ENCODE measurements around the gene CILP2. TPM values are rescaled to one million over a fixed set of nuclear protein-coding genes. Genes with fewer than 3 reads are reported as not detected.
A peak's percentile ranks its signal among the peaks of the same experiment; 100 is the strongest.

CILP2 gene
- total RNA-seq, 3 donors from 2014 or later, result 0.09 TPM; not detected in 2

GRCh38 chr19:19515642-19516519, 22.2 kb upstream of the CILP2 start, which contains the start of gene NDUFA13:
Gene NDUFA13, plus strand, starts transcription at chr19:19516225. Its CDS starts 14 bp downstream, at chr19:19516239.
- DNase-seq (peak; percentile 93 to 98 (median 97)), ATAC-seq (peak; percentile 96)
- no peaks in the 10 kb centered on the region for H3K36me3 ChIP-seq (ENCODE audit: low read depth)
- no peak for TF ChIP-seq CTCF (IDR thresholded peaks at IDR 0.05)
- no peaks in the 10 kb centered on the region for H3K9me3 ChIP-seq
- peak within 1 kb of the TSS; percentile 59 for H3K4me3 ChIP-seq
- peaks cover 19% of the 10 kb centered on the region for H3K4me1 ChIP-seq (ENCODE audit: low read depth)
- intact Hi-C loops (cut with DNase I, micrococcal nuclease), result no loop called here

- intact Hi-C loops (cut with DNase I, micrococcal nuclease), result no loop called here
- TF ChIP-seq CTCF (IDR thresholded peaks at IDR 0.05), result no peak
- ATAC-seq (no peak), DNase-seq (no peak)
- H3K36me3 ChIP-seq (ENCODE audit: low read depth), result no peaks in the 10 kb centered on the region
- no peaks in the 10 kb centered on the region for H3K9me3 ChIP-seq
- H3K4me1 ChIP-seq (ENCODE audit: low read depth), result peaks cover 16% of the 10 kb centered on the region
- H3K4me3 ChIP-seq, result no peak overlapping the region
Measured at GRCh38 chr19:19517235-19517619, 20.8 kb upstream of the CILP2 start.

GRCh38 chr19:19520989-19521388, 17.1 kb upstream of the CILP2 start:
- Histone ChIP-seq H3K4me3 (no peak overlapping the region), H3K4me1 (ENCODE audit: low read depth) (peaks cover 10% of the 10 kb centered on the region), H3K9me3 (no peaks in the 10 kb centered on the region), H3K36me3 (ENCODE audit: low read depth) (no peaks in the 10 kb centered on the region)
- ATAC-seq (no peak), DNase-seq (no peak)
- intact Hi-C loops (cut with DNase I, micrococcal nuclease), result no loop called here
- TF ChIP-seq CTCF (IDR thresholded peaks at IDR 0.05), result no peak

- no peak for ATAC-seq
- TF ChIP-seq CTCF (IDR thresholded peaks at IDR 0.05), result no peak
Measured at GRCh38 chr19:19523177-19523576, 14.9 kb upstream of the CILP2 start.

GRCh38 chr19:19524053-19524452, 14.0 kb upstream of the CILP2 start:
- no peak for DNase-seq
- no peaks in the 10 kb centered on the region for H3K4me1 ChIP-seq (ENCODE audit: low read depth)
- TF ChIP-seq CTCF (IDR thresholded peaks at IDR 0.05), result no peak
- intact Hi-C loops (cut with DNase I, micrococcal nuclease), result no loop called here
- H3K36me3 ChIP-seq (ENCODE audit: low read depth), result no peaks in the 10 kb centered on the region
- no peak for ATAC-seq
- no peaks in the 10 kb centered on the region for H3K9me3 ChIP-seq
- no peak overlapping the region for H3K4me3 ChIP-seq

More at GRCh38 chr19:19523177-19523576, 14.9 kb upstream of the CILP2 start:
- Histone ChIP-seq H3K4me1 (ENCODE audit: low read depth) (peaks cover 3% of the 10 kb centered on the region), H3K36me3 (ENCODE audit: low read depth) (no peaks in the 10 kb centered on the region), H3K4me3 (no peak overlapping the region), H3K9me3 (no peaks in the 10 kb centered on the region)
- intact Hi-C loops (cut with DNase I, micrococcal nuclease), result no loop called here
- DNase-seq, result no peak
